Prostate gland (tissue), 2 donors: ENCODE results near the gene GMPR. TPM values are rescaled to one million over a fixed set of nuclear protein-coding genes. Genes with fewer than 3 reads are reported as not detected.

Experiments
- DNase-seq: peaks from one replicate; pipeline ENCODE4 v3.0.0-alpha.2; 2019; ENCODE audit warnings: low spot score
- H3K27ac ChIP-seq, 2 donors: fragments of 200-600 bp; sonication (generic); 2 replicates each; pipeline ENCODE4 v1.5.1; 2017 to 2019
- H3K27me3 ChIP-seq: fragments of 200-600 bp; sonication (generic); replicated peaks from 2 replicates; pipeline ENCODE4 v1.5.1; 2019; ENCODE audit not compliant: insufficient read depth
- H3K36me3 ChIP-seq, 2 donors: fragments of 200-600 bp; sonication (generic); 1 replicate in 1 of 2; 2 replicates in 1 of 2; pipeline versions ENCODE4 v1.5.1 to v1.8.1; 2017 to 2019
- H3K4me1 ChIP-seq: fragments of 200-600 bp; sonication (generic); replicated peaks from 2 replicates; pipeline ENCODE4 v1.5.1; 2019
- H3K4me3 ChIP-seq, 2 donors: fragments of 200-600 bp; sonication (generic); 2 replicates each; pipeline ENCODE4 v1.5.1; 2017 to 2019
- H3K9me3 ChIP-seq: fragments of 200-600 bp; sonication (generic); 2 replicates; pipeline ENCODE4 v1.5.1; 2017
- POLR2A ChIP-seq: fragments of 450-650 bp; IDR thresholded peaks from one replicate; pipeline ENCODE4 v1.6.1; 2016; ENCODE audit warnings: antibody characterized with exemption, mild to moderate bottlenecking
- POLR2AphosphoS5 ChIP-seq: sonication (generic); formaldehyde crosslinking; IDR thresholded peaks from one replicate; pipeline ENCODE4 v1.6.1; 2017; ENCODE audit warnings: antibody characterized with exemption
- WGBS: methylation state at CpG from one replicate; pipeline ENCODE4 v1.1.5; 2018; 5-methylcytosine and 5-hydroxymethylcytosine counted together
- intact Hi-C: fragments of 100-400 bp; cut with DNase I; formaldehyde crosslinking; loops from one replicate; pipeline ENCODE4 v1.14.2; 2022
- total RNA-seq, 2 donors: library from RNA; depleted of rRNA; stranded (reverse); fragments of >200 nt; gene quantifications; one replicate each; pipeline ENCODE4 v1.1.0, GENCODE V29; 2016
- TF ChIP-seq, protein P1 (sequence below), 4 experiments: fragments of 200-600 bp in 2 of 4; fragments of 450-650 bp in 2 of 4; sonication (generic) in 2 of 4; IDR thresholded peaks; 1 replicate in 3 of 4; 2 replicates in 1 of 4; pipeline ENCODE4 v1.5.1; 2016 to 2019; ENCODE audit warnings: antibody characterized with exemption in 4 of 4, mild to moderate bottlenecking in 2 of 4, moderate library complexity in 2 of 4

GMPR gene
- total RNA-seq, 2 donors from 2014 or later: 228 to 266 TPM

DNA sequence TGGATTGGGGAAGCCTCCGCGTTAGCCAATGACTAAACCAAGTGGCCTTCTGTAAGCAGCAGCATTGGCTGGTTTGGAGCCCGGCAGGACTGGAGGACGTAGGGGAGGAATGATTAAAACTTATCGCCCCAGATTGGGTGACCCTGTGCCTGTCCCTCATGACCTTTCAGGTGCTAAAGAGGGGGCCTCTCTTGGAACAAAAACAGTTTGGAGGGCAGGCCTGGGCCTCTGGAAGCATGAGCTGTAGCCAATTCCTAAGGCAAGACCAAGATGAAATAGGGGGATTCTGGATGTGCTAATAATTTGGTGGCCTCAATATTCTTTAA lies 1.4 kb downstream of the GMPR start:
- Histone ChIP-seq H3K4me1 (peaks cover 4% of the 10 kb centered on the region), H3K9me3 (no peaks in the 10 kb centered on the region), H3K36me3 (no peaks in the 10 kb centered on the region), H3K27me3 (no peaks in the 10 kb centered on the region), H3K4me3 (peak overlapping the region; percentile 53 to 55), H3K27ac (peak overlapping the region; percentile 83 to 86)
- intact Hi-C loops: loop anchor here (2.0 to 5.0 kb wide), 2 partner anchors 37 to 83 kb away; no protein-coding TSS in a partner anchor
- TF ChIP-seq POLR2A (peak; percentile 9), POLR2AphosphoS5 (no peak)
- TF ChIP-seq, protein P1, sequence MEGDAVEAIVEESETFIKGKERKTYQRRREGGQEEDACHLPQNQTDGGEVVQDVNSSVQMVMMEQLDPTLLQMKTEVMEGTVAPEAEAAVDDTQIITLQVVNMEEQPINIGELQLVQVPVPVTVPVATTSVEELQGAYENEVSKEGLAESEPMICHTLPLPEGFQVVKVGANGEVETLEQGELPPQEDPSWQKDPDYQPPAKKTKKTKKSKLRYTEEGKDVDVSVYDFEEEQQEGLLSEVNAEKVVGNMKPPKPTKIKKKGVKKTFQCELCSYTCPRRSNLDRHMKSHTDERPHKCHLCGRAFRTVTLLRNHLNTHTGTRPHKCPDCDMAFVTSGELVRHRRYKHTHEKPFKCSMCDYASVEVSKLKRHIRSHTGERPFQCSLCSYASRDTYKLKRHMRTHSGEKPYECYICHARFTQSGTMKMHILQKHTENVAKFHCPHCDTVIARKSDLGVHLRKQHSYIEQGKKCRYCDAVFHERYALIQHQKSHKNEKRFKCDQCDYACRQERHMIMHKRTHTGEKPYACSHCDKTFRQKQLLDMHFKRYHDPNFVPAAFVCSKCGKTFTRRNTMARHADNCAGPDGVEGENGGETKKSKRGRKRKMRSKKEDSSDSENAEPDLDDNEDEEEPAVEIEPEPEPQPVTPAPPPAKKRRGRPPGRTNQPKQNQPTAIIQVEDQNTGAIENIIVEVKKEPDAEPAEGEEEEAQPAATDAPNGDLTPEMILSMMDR (IDR thresholded peaks at IDR 0.05): no peak
- WGBS: 16% methylated on average over 5 of the region's 5 CpGs
- DNase-seq: no peak

DNA sequence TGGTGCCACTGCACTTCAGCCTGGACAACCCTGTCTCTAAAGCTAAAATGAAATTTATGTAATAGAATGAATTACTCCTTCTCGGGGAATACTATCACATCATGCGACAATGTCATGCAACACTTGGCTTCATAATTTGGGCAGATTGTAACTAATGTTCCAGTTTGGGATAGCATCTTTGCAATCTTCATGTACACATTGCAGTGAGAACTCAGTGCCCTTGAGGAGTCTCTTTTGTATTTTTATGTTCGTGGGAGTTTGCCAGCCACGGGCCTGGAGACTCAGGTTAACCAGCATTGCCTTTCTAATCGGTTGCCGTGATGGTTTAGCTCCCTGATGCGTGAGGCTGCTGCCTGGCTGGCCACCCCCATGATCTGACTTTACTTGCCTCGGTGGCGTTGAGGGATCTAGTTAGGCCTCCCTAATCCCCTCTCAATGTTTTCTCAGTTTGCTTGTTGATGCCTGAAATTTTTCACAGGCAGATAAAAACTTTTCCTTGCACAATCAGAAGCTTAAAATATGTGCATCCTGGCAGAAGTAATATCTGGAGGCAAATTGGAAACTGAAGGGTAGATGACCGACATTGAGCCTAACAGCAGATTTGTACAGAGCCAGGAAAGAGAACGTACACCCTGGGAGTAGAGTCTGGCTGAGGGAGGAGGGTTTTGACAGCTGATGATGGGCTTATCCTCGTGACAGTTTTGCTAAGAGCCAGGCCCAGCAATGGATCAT lies 2.4 kb downstream of the GMPR start:
- DNase-seq: no peak
- peak overlapping the region in 1 of 2 donors; percentile 55 for H3K4me3 ChIP-seq
- whole genome bisulfite sequencing: 73% methylated on average over 12 of the region's 12 CpGs
- no peak for TF ChIP-seq POLR2A
- TF ChIP-seq POLR2AphosphoS5: no peak
- TF ChIP-seq, protein P1 (IDR thresholded peaks at IDR 0.05): no peak
- intact Hi-C loops: loop anchor here (5.0 kb wide), 1 partner anchor 82 kb away; no protein-coding TSS in a partner anchor
- peak overlapping the region in 1 of 2 donors; percentile 86 for H3K27ac ChIP-seq
- no peaks in the 10 kb centered on the region for H3K9me3 ChIP-seq
- no peaks in the 10 kb centered on the region for H3K36me3 ChIP-seq
- H3K27me3 ChIP-seq: no peaks in the 10 kb centered on the region
- peaks cover 3% of the 10 kb centered on the region for H3K4me1 ChIP-seq

DNA sequence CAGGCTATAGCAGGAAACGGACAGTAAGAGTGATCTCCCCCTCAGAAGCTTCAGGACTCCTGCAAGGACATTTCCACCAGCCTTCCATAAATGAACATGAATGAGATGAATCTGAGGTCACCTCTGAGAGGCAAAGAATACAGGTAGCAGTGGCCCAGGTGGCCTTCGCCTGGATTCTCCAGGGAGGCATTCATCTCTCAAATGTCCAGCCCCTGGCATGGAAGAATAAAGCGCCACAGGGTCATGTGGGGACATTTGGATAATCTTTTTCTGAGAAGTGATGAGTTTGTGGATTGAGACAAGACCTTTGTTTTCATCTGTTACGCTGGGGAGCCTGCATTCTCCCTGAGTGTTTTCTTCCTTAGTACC lies 2.9 kb downstream of the GMPR start:
- H3K27ac ChIP-seq: peak overlapping the region in 1 of 2 donors; percentile 45
- TF ChIP-seq POLR2A (no peak), POLR2AphosphoS5 (no peak)
- TF ChIP-seq, protein P1 (IDR thresholded peaks at IDR 0.05): no peak
- intact Hi-C loops: loop anchor here (5.0 kb wide), 1 partner anchor 81 kb away; no protein-coding TSS in a partner anchor
- no peaks in the 10 kb centered on the region for H3K36me3 ChIP-seq
- H3K9me3 ChIP-seq: no peaks in the 10 kb centered on the region
- no peaks in the 10 kb centered on the region for H3K27me3 ChIP-seq
- H3K4me1 ChIP-seq: peaks cover 3% of the 10 kb centered on the region
- WGBS: 97% methylated on average over 4 of the region's 4 CpGs
- peak overlapping the region in 1 of 2 donors; percentile 55 for H3K4me3 ChIP-seq
- no peak for DNase-seq

DNA sequence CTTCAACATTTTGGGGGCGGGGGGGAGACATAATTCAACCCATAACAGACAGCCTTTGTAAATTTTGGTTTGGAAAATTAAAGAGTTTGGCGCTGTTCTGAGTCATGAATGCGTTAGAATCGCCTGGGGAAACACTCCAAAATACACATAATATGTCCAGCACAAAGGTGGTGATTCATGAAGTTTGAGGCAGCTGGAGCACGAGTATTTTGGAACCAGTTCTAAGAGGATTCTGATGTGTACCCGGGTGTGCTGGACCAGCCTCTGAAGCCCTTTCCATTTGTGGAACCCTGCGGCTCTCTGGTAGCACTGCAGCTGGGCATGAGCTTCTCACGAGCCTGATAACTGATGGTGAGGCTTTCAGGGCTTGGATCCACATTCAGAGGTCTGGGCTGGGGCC lies 4.7 kb downstream of the GMPR start:
- Histone ChIP-seq H3K27ac (peak overlapping the region; percentile 45 to 48), H3K27me3 (no peaks in the 10 kb centered on the region), H3K36me3 (no peaks in the 10 kb centered on the region), H3K4me3 (no peak overlapping the region), H3K9me3 (no peaks in the 10 kb centered on the region), H3K4me1 (peaks cover 3% of the 10 kb centered on the region)
- WGBS: 29% methylated on average over 8 of the region's 8 CpGs
- DNase-seq: peak; percentile 54
- intact Hi-C loops: loop anchor here (5.0 kb wide), 1 partner anchor 79 kb away; no protein-coding TSS in a partner anchor
- TF ChIP-seq POLR2A (no peak), POLR2AphosphoS5 (peak; percentile 79)
- TF ChIP-seq, protein P1 (IDR thresholded peaks at IDR 0.05): no peak

DNA sequence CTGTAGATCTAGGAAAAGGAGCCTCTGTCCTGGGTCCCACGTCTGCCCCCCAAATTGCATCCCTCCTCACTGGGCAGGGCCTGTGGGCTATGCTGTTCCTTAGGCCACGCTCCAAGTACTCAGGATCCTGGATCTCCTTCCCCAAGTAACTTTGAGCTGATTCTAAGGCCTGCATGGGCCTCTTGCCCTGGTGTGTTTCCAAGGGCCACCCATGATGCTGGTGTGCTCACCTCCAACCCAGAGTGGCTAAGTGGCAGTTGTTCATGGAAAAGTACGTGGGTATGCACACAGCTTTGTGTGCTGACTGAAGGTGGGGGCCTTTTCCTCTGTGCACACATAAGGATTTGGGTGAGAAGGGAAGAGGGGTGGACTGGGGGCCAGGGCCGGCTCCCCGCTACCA lies 5.3 kb downstream of the GMPR start:
- H3K27ac ChIP-seq: peak overlapping the region; percentile 45 to 48
- H3K4me3 ChIP-seq: no peak overlapping the region
- H3K36me3 ChIP-seq: no peaks in the 10 kb centered on the region
- intact Hi-C loops: loop anchor here (5.0 kb wide), 1 partner anchor 79 kb away; no protein-coding TSS in a partner anchor
- DNase-seq: no peak
- no peaks in the 10 kb centered on the region for H3K27me3 ChIP-seq
- whole genome bisulfite sequencing: 57% methylated on average over 5 of the region's 5 CpGs
- TF ChIP-seq, protein P1 (IDR thresholded peaks at IDR 0.05): no peak
- TF ChIP-seq POLR2AphosphoS5: no peak
- TF ChIP-seq POLR2A: no peak
- peaks cover 3% of the 10 kb centered on the region for H3K4me1 ChIP-seq
- no peaks in the 10 kb centered on the region for H3K9me3 ChIP-seq
